AG10803 (cell line): ENCODE results near the gene TSSK2.

ENCODE experiments used
- DNase-seq: peaks from one replicate; pipeline ENCODE4 v3.0.0; 2010; ENCODE audit warnings: low read depth
- H3K4me3 ChIP-seq: 2 replicates; pipeline ENCODE4 v1.5.1; 2011; ENCODE audit warnings: mild to moderate bottlenecking, low read length, control low read depth
- TF ChIP-seq, protein P1 (sequence below): conservative IDR thresholded peaks from 2 replicates; pipeline ENCODE4 v1.5.1; 2011; ENCODE audit warnings: mild to moderate bottlenecking, low read length, control low read depth, inconsistent platforms

Gene TSSK2

DNA sequence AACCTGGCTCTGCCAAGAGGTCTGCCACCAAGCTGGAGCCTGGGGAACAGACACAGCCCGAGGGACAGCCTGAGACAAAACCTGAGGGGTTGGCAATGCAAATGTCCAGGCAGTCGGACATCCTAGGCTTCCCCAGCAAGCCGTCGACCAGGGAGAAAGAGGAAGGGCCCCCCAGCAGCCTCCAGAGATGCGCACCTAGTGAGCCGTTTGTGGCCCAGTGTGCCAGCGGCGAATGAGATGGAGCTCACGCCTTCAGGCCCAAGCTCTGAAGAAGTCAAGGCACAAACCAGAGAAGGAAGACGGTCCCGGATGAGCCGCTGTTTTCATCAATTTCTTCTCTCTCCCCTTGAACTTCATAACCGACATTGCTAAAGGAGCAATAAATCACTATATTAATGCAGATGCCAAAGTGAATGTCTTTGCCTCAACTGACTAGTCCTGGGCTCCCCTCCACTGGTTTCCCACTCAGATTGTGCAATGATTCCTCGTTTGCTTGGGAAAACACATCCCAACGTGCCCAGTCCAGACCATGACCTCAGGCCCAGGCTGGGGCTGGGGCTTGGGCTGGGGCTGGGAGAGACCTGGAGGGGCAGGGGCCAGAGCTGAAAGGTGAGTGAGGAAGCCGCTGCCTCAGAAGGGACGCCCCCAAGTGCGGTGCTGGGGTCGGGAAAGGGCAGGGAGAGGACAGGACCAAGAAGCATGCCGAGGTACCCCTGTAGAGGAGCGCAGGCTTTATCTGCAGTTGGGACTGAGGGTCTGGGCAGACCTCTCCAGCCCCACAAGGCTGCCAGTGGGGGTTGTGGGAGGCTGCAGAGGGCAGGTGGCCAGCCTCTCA lies 5.4 kb upstream of the TSSK2 start:
- no peak for DNase-seq
- H3K4me3 ChIP-seq: no peak overlapping the region

DNA sequence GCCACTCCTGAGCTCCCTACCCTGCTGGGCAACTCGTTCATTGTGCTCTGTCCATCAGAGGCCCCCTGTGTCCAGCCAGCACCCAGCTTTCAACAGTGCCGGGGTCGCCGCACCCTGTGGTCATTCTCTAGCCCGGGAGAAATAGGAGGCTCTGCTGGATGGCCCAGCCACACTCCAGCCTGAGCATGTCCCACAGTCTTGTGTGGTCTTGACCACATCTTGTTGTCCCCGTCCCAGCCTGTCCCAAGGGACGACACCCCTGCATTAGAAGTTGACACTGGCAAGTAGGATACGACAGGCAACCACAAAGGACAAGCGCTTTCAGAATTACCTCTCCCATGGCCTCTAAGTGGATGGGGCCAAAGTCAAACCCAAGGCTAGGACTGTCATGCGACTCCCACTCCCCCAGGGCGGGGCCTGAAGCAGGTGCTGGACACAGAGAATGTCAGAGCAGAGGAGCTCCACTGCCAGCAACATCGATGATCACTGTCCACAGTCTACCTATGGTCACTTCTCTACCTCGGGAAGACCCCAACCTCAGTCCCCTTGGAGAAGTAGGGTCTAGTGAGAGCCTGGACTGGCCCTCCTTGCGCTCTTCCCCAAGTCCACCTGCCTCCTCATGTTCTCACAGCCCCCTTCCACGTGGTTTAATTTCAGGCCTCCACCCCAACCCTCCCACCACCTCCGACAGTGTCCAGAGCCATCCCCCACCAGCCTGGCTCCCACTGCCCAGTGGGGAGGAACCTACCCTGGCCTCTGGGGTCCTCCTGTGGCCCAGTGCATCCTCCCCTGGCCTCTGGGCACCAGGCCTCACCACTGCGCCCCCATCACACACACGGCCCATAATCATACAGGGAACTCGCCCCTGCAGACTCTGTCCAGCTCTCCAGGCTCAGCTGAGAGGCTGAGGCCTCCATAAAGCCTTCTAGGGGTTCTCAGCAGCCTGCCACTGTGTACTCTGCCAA lies 4.5 kb upstream of the TSSK2 start:
- TF ChIP-seq, protein P1, sequence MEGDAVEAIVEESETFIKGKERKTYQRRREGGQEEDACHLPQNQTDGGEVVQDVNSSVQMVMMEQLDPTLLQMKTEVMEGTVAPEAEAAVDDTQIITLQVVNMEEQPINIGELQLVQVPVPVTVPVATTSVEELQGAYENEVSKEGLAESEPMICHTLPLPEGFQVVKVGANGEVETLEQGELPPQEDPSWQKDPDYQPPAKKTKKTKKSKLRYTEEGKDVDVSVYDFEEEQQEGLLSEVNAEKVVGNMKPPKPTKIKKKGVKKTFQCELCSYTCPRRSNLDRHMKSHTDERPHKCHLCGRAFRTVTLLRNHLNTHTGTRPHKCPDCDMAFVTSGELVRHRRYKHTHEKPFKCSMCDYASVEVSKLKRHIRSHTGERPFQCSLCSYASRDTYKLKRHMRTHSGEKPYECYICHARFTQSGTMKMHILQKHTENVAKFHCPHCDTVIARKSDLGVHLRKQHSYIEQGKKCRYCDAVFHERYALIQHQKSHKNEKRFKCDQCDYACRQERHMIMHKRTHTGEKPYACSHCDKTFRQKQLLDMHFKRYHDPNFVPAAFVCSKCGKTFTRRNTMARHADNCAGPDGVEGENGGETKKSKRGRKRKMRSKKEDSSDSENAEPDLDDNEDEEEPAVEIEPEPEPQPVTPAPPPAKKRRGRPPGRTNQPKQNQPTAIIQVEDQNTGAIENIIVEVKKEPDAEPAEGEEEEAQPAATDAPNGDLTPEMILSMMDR: no peak
- no peak overlapping the region for H3K4me3 ChIP-seq

More for the DNA sequence above, 5.4 kb upstream of the TSSK2 start:
- TF ChIP-seq, protein P1: no peak

DNA sequence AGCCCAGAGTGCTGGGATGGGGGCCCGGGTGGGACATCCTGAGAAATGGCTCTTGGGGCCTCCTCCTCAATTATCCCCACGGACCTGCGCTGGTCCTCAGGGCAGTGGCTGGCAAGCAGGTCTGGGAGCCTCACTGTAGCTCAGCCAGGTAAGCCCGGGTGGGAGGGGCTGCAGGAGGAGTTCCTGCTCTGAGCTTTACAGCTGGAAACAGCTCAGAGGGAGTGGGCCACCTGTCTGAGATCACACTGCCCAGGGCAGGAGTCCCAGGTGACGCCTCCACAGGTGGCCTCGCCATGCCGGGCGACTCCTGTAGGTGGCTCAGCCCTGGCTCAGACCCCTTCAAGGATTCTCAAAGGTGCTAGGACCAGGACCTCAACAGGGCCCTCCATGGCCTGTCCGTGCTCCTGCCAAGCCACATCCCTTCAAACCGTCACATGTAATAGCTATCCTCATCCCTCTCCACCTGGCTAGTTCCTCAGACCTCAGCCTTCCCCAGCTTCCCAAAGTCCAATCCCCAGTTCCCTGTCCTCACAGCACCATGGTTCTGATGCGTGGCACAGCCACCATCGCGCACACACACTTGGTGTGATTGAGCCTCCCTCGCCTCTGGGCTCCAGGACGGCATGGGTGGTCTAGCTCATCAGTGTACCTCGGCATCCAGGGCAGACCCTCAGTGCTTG lies 3.6 kb upstream of the TSSK2 start:
- DNase-seq: no peak
- no peak overlapping the region for H3K4me3 ChIP-seq
- TF ChIP-seq, protein P1: no peak

More for the DNA sequence above, 4.5 kb upstream of the TSSK2 start:
- DNase-seq: no peak

DNA sequence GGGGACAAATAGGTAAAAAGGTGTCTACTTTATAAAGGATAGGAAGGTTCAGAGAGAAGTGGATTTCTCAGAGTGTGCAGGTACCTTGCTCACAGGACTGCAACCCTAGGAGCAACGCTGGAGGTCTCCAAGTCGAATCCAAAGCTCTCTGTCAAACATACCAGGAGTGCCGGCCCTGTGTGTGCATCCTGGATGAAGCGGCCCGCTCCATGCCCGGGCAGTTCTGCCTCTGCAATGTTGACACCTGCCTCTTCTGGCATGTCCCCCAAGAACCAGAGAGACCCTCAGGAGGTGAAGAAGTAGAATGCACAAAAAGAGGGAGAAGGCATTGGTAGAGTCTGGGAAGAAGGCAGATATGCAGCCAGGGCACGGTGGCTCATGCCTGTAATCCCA lies 3.1 kb upstream of the TSSK2 start:
- DNase-seq: no peak
- no peak overlapping the region for H3K4me3 ChIP-seq
- TF ChIP-seq, protein P1: no peak

DNA sequence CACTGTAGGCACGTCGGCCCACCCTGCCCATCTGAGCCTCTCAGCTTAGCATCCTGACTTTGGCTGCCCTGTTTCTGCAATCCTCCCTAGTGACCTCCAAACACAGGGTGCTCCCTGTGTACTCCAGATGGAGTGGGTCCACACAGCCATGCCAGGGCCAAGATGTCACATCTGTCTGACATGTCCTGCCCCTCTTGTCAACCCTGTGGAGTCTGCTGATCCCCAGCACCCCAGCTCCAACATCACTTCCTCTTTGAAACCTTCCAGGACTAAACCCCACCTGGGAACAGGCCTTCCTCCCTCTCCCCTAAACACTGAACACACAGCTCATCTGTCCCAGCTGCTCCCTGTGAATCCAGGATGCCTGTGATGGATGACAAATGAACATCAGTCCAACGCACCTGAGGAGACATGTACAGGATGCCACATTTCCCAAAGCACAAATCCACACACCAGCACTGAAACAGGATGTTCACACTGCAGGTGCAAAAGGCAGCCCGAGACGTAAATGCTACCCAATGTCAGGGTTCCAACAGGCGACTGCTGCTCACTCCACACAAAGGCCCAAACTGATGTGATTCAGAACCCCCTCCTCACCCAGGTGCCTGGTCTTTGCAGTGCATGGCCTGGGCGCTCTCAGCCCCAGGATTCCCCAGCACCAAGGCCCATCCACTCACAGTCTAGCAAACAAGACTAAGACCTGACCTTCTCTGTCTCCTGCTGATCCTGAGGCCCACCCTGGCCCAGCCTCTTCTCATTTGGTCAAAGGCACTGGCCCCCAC lies 2.0 kb upstream of the TSSK2 start:
- H3K4me3 ChIP-seq: no peak overlapping the region
- TF ChIP-seq, protein P1: no peak
- no peak for DNase-seq

DNA sequence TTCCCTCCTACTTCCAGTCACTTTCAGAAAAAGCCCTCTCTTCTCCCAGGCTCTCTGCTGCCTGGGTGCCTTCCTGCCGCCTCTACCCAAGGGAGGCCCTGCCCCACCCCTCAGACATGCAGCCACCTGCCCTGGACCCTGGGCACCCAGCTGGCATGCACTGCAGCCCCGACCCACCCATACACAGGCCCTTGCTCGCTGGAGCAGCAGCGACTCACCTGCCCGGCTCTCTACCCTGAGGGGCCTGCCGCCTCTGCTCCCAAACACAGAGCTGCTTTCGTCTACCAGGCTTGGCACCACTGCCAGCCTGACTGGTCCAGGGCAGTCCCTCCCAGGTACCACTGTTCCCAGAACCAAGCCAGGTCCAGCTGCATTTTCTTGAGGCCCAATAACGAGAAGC lies 1.2 kb upstream of the TSSK2 start:
- TF ChIP-seq, protein P1: no peak
- H3K4me3 ChIP-seq: no peak overlapping the region
- no peak for DNase-seq
